CD1c-positive myeloid dendritic cell (primary cell): ENCODE measurements around the gene EVC2.

Experiments
- DNase-seq: peaks from one replicate; pipeline ENCODE4 v3.0.0-alpha.2; 2016; ENCODE audit errors: extremely low spot score

EVC2 gene, protein sequence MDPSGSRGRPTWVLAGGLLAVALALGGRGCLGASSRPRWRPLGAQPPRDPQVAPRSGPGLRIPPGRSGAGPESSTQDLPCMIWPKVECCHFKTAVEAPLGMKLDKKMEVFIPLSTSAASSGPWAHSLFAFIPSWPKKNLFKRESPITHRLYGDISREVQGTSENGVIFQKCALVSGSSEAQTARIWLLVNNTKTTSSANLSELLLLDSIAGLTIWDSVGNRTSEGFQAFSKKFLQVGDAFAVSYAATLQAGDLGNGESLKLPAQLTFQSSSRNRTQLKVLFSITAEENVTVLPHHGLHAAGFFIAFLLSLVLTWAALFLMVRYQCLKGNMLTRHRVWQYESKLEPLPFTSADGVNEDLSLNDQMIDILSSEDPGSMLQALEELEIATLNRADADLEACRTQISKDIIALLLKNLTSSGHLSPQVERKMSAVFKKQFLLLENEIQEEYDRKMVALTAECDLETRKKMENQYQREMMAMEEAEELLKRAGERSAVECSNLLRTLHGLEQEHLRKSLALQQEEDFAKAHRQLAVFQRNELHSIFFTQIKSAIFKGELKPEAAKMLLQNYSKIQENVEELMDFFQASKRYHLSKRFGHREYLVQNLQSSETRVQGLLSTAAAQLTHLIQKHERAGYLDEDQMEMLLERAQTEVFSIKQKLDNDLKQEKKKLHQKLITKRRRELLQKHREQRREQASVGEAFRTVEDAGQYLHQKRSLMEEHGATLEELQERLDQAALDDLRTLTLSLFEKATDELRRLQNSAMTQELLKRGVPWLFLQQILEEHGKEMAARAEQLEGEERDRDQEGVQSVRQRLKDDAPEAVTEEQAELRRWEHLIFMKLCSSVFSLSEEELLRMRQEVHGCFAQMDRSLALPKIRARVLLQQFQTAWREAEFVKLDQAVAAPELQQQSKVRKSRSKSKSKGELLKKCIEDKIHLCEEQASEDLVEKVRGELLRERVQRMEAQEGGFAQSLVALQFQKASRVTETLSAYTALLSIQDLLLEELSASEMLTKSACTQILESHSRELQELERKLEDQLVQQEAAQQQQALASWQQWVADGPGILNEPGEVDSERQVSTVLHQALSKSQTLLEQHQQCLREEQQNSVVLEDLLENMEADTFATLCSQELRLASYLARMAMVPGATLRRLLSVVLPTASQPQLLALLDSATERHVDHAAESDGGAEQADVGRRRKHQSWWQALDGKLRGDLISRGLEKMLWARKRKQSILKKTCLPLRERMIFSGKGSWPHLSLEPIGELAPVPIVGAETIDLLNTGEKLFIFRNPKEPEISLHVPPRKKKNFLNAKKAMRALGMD

DNA sequence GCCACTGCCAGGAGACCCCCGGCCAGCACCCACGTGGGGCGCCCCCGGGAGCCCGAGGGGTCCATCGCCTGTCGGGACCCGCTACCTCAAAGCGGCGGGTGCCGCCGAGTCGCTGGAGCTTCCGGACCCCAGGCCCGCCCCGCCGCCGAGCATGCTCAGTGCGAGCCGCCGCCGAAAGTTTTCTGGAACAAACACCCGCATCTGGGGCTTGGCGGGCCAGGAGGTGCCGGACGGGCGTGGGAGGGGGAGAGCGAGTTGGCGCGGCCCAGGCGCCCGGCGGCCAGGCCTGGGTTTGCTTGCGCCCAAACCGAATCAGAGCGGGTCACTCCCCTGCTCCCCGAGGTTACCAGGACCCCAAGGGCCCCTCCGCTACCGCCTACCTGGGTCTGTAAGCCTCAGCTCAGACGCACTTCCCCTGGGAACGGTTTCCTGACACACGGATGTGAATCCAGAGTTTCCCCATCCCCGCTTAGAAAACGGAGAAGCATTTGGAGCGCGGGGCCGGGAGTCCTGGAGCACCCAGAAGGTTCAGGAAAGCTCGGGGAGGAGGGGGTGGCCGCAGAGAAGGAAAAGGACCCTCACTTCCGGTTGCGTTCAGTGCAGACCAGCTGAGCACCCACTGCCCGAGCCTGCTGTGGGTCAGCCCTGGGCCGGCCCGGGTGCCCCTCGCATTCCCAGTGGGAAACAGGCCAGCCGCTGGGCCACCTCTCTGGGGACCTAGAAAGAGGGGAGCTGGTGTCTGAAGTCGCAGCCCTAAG is at the start of gene EVC2:
Gene EVC2 (minus strand): TSS at position 111 of the 758 bp plus-strand sequence. CDS start 46 bp downstream, at position 65.
- DNase-seq = peak; percentile 15

GRCh38 chr4:5757954-5758353 is 49.6 kb upstream of the EVC2 start:
- no peak for DNase-seq

DNA sequence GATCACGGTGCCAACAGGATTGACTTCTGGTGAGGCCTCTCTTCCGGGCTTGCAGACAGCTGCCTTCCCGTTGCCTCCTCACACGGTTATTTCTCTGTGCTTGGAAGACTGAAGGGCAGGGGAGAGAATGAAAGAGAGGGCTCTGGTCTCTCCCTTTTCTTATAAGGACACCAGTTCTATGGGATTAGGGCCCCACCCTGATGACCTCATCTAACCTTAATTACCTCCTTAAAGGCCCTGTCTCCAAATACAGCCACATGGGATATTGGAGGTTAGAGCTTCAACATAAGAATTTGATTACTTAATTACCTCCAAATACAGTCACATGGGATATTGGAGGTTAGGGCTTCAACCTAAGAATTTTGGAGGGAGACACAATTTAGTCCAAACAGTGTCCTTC is 49.2 kb upstream of the EVC2 start:
- no peak for DNase-seq

DNA sequence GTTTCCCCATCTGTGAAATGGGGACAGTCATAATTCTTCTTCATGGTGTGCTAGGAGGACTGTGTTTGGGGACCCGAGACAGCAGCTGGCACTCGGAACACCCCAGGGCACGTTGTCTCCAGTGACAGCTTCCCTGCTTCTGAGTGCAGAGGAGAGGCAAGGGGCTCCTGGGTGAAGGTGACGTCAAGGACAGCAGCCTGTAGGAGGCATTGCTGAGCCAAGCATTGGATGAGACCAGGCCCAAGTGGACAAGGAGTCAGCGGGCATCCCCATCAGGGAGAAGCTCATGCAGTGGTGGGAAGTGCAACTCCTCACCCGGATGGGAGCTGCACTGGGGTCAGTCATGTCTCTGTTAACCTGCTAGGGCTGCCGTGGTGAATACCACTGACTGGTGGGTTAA is 48.7 kb upstream of the EVC2 start:
- no peak for DNase-seq

DNA sequence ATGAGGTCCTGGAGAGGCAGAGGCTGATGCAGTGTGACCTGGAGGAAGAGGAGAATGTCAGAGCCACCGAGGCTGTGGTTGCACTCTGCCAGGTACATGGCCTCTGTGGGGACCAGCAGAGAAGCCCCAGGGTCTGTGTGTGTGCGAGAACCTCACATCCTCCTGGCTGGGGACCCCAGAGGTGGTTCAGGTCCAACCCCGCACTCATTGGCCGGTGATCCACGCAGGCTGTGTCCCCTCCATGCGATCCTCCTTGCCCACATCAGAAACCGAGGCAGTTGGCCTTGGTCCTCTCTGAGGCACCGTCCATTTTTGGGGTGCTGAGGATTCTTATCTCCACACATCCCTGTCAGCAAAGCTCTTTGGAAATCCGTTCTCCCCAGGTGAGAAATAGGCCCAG is 47.9 kb upstream of the EVC2 start:
- no peak for DNase-seq

DNA sequence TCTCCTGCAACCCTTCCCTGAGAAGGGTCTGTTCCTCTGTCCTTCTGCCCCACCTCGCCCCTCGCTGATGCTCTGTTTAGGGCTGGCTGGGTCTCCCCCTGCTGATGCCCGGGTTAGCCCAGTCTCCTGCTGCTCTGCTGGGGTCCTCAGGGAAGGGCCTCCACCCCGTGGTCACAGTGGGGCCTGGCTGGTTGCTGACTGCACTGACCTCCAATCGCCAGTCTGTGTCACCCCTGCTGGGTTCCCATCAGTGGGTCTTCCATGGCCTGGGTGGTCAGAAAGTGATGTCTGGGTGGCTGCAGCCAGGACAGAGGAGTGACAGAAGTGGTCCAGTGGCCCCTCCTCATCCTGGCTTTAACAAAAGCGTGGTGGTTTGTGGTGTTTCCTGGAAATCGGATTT is 47.3 kb upstream of the EVC2 start:
- DNase-seq = no peak

DNA sequence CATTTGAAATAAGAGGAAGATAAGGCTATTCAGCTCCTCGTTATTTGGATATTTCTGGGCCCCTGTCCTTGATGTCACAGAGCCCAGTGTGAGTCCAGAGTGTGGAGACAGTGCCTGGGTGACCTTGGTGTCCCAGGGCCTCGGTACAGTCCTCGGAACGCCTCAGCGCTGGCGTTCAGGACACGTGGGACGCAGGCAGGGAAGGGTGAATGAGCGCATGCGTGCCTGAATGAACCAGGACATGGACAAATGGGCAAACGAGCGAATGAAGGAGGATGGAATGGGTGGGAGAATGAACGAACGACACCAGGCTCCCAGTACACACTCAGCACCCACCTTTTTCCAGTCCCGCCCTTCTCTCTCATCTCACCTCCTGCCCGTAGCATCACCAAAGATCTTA is 46.8 kb upstream of the EVC2 start:
- DNase-seq = no peak

GRCh38 chr4:5754529-5754881 is 46.1 kb upstream of the EVC2 start:
- DNase-seq = no peak

DNA sequence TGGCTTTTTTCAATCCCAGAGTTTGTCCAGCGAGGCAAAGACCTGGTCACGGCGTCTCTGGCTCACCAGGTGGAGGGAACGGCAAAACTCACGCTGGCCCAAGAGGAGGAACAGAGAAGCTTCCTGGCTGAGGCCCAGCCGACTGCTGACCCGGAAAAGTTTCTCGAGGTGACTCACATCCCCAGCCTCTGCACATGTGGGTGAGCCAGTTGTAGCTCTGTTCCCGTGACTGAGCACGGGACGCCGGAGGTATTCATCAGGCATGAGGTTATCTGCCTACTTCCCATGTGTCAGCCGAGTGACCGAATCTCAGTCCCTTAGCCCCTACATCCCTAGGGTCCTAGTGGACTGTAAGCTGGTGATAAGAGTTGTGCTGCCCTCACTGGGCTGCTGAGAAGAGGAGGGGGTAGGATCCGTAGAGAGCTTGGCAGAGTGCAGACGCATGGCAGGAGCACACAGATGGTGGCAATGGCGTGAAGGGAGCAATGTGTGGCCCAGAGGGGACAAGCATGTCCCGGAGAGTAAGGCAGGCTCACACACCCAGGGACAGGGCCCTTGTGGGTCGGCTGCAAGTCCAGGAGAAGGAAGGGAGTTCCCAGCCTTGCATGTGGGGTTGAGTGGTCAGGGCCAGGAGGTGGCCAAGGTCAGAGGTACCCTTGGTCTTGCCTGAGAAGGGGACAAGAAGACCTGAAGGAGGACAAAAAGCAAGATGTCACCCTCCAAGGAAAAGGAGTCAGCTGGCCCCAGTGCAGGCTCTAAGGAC is 45.6 kb upstream of the EVC2 start:
- no peak for DNase-seq

DNA sequence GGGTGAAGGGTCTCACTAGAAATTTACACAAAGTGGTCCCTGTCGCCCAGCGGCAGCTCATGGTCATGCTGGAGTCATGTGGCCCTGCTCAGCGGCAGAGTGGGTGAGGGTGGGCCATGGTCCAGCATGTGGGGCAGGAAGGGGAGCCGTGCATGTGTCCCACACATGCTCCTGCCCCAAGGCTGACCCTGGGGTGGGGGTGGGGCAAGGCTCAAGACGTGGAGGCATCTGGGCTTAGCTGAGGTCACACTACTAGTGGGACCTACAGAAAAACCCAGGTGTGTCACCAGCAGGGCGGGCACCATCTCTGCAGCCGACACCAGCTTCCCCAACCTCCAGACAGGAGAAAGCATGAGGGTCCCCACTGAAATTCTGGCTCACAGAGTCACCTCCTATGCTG is 45.0 kb upstream of the EVC2 start:
- no peak for DNase-seq

DNA sequence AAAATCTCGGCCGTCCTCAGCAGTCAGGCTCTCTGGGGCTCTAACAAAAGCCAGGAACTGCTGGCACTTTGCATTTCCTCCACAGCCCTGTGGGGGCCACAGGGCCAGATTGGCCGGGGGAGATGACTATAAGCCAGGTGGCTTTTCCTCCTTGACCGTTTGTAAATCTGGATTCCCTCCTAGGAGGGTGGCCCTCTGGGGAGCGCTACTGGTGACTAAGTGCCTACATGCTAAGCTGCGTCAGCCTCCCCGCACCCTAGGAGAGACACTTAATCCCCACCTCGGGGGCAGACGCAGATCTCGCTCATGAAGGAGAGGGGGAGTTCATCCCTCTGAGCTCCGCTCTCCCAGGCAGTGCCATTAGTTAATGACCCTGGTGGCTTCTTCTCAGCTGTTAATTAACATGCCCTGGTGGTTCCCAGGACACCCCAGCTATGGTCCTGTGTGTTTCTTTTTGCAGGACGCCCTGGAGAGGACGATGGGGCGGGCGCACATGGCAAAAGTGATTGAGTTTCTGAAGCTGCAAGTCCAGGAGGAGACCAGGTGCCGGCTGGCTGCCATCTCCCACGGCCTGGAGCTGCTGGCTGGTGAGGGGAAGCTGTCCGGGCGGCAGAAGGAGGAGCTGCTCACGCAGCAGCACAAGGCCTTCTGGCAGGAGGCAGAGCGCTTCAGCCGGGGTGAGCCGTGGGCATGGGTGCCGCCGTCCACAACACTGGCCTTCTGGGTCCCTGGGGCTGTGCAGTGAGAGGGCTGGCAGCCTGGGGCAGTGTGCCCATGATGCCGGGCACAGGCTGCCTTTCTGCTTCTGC is 44.2 kb upstream of the EVC2 start:
- DNase-seq = no peak

GRCh38 chr4:5751666-5752375 is 43.5 kb upstream of the EVC2 start:
- no peak for DNase-seq

DNA sequence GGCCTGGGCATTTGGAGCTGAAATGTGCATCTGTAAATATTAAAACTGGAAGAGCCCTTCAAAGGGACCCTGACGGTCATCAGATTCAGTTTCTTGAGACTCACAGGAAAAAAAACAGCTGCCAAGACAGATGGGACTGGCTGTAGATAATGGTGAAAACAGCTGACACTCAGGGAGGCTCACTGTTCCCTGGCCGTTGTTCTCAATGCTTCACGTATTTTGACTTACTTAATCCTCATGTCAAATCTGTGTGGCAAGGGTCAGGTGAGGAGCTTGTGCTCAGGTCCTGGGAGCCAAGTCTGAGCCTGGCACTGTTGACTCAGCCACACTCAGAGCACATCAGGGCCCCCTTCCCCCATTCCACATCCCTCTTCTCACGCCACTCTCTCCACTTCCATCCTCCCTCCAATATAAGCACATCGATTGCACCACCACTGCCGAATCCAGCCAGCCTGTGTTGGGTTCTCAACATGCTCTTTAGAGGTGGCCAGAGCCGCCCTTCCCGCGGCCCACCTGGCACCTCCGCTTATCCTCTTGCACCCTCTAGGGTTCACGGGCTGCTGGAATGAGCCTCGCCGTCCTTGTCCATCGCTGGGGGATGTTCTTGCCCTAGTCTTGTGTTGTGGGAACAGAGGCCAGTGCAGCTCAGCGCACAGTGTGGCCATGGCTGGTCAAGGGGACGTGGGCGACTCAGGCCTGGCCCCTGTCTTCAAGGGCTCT is 42.7 kb upstream of the EVC2 start:
- no peak for DNase-seq

- no peak for DNase-seq
Observed at GRCh38 chr4:5750052-5750945, 41.9 kb upstream of the EVC2 start.

- no peak for DNase-seq
Observed at GRCh38 chr4:5749568-5749967, 41.2 kb upstream of the EVC2 start.

DNA sequence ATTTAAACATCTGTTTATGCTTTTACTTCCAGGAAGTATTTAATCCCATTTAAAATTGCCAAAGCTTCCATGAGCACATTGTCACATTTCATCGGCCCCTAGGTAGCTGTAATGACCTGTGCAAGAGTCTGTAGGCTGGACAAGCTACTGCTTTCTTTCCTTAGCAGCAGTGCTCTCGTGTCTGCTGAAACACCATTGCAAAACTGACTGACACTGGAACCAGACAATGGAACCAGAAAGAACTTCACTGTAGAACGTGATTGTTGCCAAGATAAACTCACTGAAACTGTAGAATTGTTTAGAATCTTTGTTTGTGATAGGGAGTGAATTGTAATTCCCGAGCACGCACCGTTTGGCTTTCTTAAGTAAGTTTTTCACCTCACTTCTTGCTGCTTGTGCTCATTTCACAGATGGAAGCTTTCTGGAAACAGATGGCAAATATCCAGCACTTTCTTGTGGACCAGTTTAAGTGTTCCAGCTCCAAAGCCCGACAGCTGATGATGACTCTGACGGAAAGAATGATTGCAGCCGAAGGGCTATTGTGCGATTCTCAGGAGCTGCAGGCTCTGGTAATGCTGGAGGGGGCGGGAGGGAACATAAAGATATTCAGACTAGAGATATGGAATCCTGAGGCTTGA is 39.5 kb upstream of the EVC2 start:
- DNase-seq = no peak
